GM19467 (cell line): ENCODE measurements around the gene OPA3.

ENCODE experiments used
- ATAC-seq: cut with Tn5 transposase; IDR thresholded peaks from one replicate; pipeline ENCODE4 v1.9.1; 2021; ENCODE audit warnings: mild to moderate bottlenecking, moderate library complexity; ENCODE audit not compliant: unreplicated experiment

Gene OPA3

GRCh38 chr19:45598267-45599001 lies 13.8 kb upstream of the OPA3 start:
- ATAC-seq = no peak

DNA sequence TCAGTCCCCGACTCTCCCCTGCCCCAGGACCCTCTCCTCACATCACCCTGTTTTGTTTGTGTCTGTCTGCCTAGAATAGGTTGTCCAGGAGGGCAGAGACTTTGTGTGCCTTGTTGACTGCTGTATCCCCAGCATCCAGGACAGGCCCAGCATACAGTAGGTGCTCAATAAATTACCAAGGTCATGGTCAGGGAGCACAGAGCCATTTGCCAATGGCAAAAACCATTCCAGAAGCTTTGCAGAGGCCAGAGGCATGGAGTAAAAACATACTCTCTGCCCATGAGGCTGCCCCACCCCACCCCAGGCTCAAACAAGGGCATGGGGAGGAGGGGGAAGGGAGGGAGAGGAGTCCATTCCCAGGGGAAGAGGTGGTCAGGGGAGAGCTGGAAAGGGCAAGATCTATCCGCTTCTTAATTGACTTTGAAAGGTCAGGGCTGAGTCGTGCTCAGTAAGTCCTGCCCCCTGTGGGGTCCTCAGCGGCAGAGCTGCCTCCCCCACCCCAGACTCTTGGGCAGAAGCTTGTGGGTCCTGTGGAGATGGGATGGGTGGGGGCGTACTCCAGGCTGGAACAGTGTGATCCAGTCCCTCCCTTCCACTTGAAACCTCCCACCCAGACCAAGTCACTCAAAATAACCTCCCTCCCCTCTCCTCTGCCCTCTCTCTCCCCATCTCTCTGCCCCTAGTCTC lies 13.0 kb upstream of the OPA3 start:
- no peak for ATAC-seq

DNA sequence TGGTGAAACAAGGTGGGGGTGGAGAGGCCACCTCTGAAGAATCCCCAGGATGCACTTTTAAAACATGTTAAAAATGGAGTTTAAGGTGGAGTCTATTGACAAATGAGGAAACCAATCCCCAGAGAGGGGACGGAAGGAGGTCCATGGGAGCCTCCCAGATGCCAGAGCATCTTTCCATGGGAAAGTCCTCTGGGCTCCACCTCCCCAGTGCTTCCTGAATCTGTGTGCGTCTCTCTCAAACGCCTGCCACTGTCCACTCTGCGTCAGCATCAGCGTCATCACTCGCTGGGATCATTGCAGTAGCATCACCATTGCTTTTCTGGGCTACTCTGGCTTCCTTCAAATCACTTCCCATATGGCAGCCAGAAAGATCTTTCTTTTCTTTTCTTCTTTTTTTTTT lies 11.2 kb upstream of the OPA3 start:
- ATAC-seq = no peak

- ATAC-seq = no peak
These were observed 8.9 kb upstream of the OPA3 start for GRCh38 chr19:45593520-45593919.

DNA sequence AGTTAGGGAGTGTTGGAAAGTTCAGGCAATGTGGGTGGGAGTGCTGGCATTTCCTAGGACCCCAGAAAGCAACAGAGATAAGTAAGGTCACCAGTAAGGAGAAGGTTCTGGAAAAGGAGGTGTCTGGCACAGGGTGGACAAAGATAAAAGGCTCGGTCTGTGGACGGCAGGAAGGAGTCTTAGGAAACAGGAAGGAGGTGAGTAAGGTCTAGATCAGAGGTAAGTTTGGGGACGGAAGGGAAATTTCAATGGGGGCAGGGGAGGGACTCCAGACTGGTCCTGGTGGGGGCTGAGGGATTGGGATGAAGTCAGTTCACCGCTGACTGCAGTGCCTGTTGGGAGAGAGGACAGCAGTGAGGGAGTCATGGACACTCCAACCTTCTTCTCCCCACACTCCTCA lies 7.8 kb upstream of the OPA3 start:
- no peak for ATAC-seq

DNA sequence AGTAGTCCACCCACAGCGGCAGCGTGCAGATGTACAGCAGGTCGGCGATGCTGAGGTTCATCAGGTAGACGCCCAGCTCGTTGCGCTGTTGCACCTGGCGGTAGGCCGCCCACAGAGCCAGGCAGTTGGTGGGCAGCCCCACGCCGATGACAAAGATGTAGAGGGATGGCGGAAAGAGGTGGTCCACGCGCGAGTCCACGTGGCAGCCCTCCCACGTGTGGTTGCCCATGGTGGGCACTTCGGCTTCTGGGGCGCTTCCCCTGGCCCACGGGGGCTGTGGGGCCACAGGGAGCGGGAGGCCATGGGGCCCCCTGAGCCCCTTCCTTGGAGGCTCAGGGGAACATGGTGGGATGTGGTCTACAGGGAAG lies 7.0 kb upstream of the OPA3 start:
- no peak for ATAC-seq

GRCh38 chr19:45591004-45591637 lies 6.5 kb upstream of the OPA3 start:
- no peak for ATAC-seq

- no peak for ATAC-seq
These were observed 5.8 kb upstream of the OPA3 start for GRCh38 chr19:45590300-45591003.

DNA sequence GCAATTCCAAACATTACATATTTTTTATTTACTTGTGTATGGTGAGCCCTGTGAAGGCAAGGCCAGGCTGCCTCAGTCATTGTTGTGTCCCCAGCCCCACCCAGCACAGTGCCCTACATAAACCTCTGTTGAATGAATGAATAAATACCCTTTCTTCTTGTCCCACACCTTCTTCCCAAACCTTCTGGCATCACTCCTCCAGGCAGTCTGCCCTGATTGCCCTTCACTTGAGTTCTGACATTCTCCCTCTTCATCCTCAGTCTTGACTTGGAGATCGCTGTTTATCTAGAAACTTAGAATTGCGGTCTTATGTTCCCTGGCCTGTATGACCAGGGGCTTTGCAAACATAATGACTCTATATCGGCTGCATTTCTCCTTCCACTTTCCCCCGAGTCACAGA lies 5.2 kb upstream of the OPA3 start:
- ATAC-seq = no peak

DNA sequence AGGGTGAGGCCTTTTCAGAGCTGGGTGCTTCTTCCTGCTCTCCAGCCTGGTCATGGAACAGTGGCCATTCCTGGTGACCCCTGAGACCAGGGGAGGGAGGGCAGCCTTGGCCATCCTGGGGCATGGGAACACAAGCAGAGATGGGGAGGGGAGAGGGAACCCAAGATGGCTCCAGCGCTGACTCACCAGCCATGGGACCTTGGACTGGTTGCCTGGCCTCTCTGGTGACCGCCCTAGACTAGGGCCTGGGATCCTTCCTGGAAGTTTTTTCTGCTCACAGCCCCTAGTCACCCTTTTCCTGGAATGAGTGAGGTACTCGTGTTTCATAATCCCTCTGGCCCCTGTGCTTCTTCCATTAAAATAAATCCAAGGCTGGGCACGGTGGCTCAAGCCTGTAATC lies 3.3 kb upstream of the OPA3 start:
- no peak for ATAC-seq

DNA sequence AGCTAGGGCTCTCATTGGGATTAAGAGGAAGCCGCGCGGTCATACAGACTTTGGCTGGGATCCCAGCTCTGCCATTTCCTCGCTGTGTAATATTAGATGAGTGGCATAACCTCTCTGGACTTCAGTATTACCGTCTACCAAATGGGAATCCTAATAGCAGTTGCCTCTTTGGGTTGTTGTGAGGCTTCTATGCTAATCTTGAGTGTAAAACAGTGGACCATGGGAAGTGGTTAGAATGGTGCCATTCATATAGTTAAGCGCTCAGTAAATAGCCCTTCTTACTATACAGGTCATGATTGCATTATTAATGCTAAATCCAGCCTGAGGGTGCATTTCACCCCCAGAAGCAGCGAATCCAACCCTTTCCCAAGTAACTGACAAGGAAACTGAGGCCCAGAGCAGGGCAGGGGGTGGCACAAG lies 566 bp upstream of the OPA3 start:
- no peak for ATAC-seq

DNA sequence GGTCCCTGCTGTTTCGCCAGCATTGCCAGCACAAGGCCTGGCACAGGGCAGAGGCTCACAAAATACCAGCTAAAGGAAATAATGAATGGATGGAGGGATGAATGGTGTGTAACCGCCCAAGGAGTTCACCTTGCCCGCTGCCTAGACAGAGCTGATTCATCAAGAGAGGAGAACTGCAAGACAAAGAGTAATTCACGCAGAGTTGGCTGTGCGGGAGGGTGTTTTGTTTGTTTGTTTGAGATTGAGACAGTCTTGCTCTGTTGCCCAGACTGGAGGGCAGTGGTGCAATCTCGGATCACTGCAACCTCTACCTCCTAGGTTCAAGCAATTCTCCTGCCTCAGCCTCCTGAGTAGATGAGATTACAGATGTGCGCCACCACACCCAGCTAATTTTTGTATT lies 3.0 kb downstream of the OPA3 start:
- ATAC-seq = no peak

DNA sequence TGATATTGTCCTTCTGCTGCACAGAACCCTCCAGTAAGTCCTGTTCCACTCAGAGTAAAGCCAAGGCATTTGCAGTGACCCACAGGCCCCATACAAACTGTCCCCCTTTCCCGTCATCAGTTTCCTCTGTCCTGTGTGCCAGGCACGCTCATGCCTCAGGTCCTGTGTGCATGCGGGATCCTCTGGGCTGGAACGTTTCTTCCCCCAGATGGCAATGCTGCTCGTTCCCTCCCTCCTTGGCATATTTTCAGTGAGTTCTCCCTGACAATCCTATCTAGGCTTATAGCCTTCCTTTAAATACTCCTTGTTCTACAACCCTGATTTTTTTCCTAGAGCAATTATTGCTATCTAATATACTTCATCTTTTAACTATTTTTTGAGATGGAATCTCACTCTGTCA lies 5.7 kb downstream of the OPA3 start:
- no peak for ATAC-seq

- ATAC-seq = no peak
These were observed 7.3 kb downstream of the OPA3 start for GRCh38 chr19:45577111-45577905.

- no peak for ATAC-seq
These were observed 7.9 kb downstream of the OPA3 start for GRCh38 chr19:45576682-45577081.

GRCh38 chr19:45575216-45575615 lies 9.4 kb downstream of the OPA3 start:
- no peak for ATAC-seq

- ATAC-seq = no peak
These were observed 10.1 kb downstream of the OPA3 start for GRCh38 chr19:45574526-45574925.

DNA sequence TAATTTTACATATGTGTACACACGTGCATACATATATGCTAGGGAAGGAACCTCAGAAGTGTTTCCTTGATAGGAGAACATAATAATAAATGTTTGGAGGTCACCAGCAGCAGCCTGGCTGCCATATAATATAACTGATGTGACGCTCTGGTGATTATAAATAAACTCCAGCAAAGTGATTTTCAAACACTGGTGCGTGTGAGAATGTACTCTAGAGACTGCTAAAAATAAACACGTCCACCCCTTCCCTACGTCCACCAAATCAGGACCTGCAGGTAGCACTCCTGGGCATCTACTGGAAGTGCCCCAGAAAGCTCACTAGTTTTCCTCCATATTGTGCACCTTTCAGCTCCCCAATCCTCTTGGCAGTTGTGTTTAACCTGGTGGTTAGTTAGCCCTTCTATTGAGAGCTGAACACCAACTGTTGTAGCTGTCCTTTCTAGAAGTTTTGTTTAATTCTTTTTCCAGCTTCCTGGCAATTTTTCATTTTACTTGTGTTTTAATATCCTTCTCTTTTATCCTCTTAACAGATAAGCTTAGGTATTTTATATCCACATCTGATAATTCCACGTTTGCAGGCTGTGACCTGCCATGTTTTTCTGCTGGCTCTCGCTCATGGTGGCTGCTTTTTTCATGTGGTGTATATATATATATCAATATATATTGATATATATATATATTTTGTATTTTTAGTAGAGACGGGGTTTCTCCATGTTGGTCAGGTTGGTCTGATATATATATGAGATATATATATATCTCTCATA lies 13.0 kb downstream of the OPA3 start:
- no peak for ATAC-seq

GRCh38 chr19:45569619-45570421 lies 14.8 kb downstream of the OPA3 start:
- no peak for ATAC-seq
